HG02759 (cell line): ENCODE measurements around the gene FOXO6.
A peak's percentile ranks its signal among the peaks of the same experiment; 100 is the strongest.

ENCODE experiments used
- ATAC-seq: cut with Tn5 transposase; IDR thresholded peaks from one replicate; pipeline ENCODE4 v1.9.1; 2021; ENCODE audit warnings: mild to moderate bottlenecking, moderate library complexity; ENCODE audit not compliant: unreplicated experiment

FOXO6 gene

GRCh38 chr1:41349361-41350054, 11.7 kb upstream of the FOXO6 start:
- ATAC-seq, result no peak

DNA sequence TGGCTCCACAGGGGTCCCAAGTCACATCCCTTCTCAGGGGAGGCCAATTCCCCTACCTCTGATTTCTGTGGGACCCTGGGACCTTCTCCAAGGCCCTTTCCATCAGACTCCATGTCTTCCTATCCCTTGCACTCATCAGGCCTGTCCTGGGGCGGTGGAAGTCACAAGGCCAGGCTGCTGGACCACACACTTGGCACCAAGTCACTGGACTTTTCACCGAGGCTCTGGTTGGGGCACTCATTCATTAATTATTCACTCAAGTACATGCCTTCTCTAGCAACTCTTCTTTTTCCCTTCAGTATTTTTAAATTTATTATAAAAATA, 11.2 kb upstream of the FOXO6 start:
- ATAC-seq, result no peak

DNA sequence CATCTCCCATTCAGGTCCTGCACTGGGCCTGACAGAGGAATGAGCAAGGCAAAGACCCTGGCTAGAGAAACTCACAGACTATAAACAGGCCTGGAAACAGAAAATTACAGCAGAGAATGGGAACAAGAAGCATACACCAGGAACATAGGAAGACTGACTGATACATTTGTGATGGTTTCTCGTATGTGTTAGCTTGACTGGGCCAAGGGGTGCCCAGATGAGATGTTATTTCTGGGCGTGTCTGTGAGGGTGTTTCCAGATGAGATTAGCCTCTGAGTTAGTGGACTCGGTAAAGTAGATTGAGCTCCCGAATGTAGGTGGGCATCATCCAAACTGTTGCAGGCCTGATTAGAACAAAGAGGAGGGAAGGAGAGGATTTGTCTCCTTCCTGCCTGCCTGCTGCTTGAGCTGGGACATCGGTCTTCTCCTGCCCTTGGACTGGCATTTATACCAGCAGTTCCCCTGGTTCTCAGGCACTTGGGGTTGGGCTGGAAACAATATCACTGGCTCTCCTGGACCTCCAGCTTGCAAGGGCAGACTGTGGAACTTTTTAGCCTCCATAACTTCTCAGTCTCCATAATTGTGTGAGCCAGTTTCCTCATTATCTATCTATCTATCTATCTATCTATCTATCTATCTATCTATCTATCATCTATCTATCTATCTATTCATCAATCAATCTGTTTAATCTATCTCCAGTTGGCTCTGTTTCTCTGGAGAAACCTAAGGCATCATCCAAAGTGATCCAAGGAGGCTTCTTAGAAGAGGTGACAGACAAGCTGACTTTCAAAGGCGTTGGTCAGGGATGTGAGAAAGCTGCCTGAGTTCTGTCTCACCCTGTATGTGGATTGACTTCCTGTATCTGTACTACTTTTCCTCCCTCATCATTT, 9.7 kb upstream of the FOXO6 start:
- no peak for ATAC-seq

DNA sequence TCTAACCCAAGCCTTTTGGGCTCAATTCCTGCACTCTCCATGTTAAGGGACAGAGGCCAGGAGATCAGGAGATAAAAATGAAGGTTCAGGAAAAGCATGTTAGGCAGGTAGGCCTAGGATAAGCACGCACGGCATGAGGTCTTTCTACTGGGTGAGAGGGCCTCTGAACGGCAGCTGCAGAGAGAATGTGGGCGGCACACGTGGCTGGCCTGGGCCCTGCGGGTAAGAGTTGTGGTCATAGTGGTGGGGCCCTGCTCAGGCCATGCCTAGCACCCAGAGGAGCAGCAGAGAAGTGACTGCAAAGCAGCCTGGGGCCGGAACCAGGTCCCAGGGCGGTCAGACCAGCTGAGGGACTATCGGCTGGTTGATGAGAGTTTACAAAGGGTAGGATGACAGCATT, 7.5 kb upstream of the FOXO6 start:
- peak; percentile 62 for ATAC-seq

DNA sequence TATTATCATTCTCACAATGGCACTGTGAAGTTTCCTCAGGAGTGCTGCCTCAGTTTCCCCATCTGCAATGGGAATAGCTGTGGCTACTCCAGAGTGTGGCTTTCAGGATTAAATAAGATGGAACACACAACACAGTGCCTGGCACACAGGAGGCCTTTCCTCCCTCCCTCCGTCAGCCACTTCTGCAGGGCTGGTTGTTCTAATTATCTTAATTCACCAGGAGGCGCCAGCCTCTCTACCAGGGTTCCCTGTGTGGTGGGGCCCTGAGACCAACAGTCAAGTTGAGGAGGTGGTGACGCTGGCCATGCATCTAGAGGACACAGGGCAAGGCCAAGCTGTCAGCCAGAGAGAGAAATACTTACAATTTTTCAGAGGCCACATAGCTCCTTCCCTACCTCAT, 6.3 kb upstream of the FOXO6 start:
- no peak for ATAC-seq

DNA sequence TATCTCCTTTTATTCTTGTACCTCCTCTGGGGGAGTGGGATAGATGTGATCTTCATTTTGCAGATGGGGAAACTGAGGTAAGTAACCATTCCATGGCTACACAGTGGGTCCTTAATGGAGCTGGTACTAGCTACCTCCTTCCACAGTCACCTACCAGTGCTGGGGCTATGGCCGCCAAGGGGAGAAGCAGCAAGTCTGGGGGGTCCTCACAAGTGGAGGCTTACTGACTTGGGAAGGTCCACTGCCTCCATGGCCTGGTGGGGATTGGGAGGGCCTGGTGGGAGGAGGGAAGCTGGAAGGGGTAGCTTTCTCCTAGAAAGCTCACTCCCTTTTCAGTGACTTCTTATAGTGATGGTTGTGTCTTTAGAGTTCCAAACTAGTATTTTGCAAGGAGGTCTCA, 5.9 kb upstream of the FOXO6 start:
- ATAC-seq, result no peak

DNA sequence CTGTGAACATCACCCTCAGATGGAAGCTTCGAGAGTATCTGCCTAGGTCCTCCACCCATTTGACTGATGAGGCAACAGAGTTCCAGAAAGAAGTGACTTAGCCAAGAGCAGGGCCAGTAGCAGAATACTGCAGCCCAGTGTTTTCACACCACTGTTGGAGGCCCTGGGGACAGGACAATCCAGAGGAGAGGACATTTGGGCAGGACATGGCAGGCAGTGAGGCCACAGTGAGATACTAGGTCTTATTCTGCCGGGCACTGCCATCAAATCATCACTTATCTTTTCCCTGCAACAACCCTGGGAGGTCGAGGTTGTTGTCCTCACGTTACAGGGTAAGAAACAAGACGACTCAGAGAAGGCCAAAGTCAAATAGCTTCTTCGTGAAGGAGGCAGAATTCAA, 5.5 kb upstream of the FOXO6 start:
- ATAC-seq, result no peak

- no peak for ATAC-seq
These were observed 4.5 kb upstream of the FOXO6 start for GRCh38 chr1:41356752-41357151.

DNA sequence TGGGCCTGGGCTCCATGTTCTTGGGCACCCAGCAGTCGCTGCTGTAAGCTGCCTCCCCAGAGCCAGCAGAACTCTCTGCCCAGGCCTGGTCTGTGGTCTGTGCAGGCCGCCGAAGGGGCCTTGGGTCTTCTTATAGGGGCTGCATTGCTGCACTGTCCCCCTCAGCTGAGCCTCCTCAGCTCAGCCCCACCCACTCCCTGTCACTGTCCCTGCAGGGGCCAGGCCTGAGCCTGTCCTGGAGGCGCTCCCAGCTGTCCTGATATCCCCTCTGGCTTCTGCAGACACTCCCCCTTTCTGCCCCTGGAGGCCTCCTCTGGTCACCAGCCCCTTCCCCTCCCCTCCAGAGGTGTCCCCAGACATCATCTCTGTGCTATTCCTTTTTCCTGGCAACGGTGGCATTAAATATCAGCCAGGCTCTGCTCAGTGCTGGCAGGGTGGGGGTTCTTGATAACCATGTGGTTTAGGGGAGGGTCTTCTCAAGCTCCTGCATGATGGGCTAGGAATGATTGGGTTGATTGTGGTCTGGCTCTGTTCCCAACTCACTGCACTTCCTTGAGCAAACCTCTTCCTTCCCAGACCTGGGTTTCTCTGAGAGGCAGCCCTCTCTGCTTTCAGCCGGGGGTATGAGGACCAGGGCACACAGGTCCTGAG, 3.7 kb upstream of the FOXO6 start:
- no peak for ATAC-seq

- no peak for ATAC-seq
These were observed 2.9 kb upstream of the FOXO6 start for GRCh38 chr1:41358131-41359021.

GRCh38 chr1:41359211-41360073, 1.8 kb upstream of the FOXO6 start:
- ATAC-seq, result no peak

DNA sequence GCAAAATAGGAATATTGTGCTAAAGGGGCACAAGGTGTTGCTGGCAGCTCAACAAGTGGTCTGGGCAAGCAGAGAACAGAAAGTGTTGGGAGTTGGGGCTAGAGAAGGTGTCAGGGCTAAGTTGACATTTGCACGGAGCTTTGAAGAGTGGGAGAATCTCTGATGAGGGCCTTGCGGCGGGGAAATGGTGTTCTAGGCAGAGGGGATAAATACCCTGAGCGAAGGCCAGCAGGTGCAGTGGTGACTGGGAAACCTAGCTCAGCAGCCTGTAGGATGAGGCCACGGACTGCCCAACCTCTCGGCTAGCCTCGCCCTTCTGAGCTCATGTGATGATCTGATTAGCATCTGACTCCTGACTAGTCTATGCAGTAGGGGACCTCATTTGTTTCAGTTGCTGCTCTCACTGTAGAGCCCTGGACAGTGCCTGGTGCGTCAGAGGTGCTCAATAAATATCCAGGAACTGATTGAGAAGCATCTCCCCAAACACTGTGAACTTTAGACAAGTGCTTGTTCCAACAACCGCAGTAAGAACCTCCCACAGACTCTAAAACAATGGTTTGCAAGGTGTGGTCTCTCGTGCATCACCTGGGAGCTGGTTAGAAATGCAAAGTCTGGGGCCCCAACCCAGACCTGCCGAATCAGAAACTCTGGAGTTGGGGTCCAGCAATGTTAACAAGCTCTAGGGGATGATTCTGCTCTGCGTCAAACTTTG, 1.0 kb upstream of the FOXO6 start:
- ATAC-seq, result no peak

DNA sequence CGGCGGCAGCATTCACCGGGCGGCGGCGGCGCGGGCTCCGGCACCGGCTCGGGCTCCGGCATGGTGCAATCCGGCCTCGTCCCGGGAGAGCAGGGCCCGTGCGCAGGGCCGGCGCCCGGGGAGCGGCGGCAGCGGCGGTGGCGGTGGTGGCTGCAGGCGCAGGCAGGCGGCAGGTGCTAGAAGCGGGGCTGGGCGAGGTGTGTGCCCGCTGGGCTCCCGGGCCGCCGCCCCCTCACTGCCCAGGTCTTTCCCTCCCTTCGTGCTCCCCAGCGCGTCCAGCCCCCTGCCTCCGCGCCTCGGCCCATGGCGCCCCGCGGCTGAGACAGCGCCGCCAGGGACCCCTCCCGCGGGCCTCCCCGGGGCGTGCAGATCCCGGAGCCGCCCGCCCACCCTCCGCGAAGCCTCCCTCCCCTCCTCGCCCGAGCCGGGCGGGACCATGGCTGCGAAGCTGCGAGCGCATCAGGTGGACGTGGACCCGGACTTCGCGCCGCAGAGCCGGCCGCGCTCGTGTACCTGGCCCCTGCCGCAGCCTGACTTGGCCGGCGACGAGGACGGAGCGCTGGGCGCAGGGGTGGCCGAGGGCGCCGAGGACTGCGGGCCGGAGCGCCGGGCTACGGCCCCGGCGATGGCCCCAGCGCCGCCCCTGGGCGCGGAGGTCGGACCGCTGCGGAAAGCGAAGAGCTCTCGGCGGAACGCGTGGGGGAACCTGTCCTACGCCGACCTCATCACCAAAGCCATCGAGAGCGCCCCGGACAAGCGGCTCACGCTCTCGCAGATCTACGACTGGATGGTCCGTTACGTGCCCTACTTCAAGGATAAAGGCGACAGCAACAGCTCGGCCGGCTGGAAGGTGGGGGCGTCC, 492 bp downstream of the FOXO6 start:
- ATAC-seq, result peak; percentile 35

GRCh38 chr1:41362357-41362721, 1.1 kb downstream of the FOXO6 start:
- no peak for ATAC-seq

GRCh38 chr1:41362749-41363590, 1.7 kb downstream of the FOXO6 start:
- ATAC-seq, result no peak

GRCh38 chr1:41363591-41364320, 2.5 kb downstream of the FOXO6 start:
- ATAC-seq, result no peak
